ENCODE measurements around the gene MAP4K2. TPM values are rescaled to one million over a fixed set of nuclear protein-coding genes. Genes with fewer than 3 reads are reported as not detected.
A peak's percentile ranks its signal among the peaks of the same experiment; 100 is the strongest.

Gene MAP4K2
- total RNA-seq, 4 donors from 2014 or later = 35.5 to 77.8 (median 37.5) TPM

GRCh38 chr11:64759722-64760719 is 43.0 kb downstream of the MAP4K2 start, which contains the start of gene PYGM:
Gene PYGM, minus strand, starts transcription at chr11:64759974. Its CDS starts 76 bp downstream, at chr11:64759898.
- DNase-seq = peak; percentile 93 to 97
- TF ChIP-seq, protein P1, sequence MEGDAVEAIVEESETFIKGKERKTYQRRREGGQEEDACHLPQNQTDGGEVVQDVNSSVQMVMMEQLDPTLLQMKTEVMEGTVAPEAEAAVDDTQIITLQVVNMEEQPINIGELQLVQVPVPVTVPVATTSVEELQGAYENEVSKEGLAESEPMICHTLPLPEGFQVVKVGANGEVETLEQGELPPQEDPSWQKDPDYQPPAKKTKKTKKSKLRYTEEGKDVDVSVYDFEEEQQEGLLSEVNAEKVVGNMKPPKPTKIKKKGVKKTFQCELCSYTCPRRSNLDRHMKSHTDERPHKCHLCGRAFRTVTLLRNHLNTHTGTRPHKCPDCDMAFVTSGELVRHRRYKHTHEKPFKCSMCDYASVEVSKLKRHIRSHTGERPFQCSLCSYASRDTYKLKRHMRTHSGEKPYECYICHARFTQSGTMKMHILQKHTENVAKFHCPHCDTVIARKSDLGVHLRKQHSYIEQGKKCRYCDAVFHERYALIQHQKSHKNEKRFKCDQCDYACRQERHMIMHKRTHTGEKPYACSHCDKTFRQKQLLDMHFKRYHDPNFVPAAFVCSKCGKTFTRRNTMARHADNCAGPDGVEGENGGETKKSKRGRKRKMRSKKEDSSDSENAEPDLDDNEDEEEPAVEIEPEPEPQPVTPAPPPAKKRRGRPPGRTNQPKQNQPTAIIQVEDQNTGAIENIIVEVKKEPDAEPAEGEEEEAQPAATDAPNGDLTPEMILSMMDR (IDR thresholded peaks at IDR 0.05) = no peak
- peak in 1 of 2 donors; percentile 67 for TF ChIP-seq POLR2A (IDR thresholded peaks at IDR 0.05)
- H3K36me3 ChIP-seq = peaks cover 11 to 23% of the 10 kb centered on the region in 2 donors
- H3K4me3 ChIP-seq (replicated peaks in 1 of 3) = no peak within 1 kb of the TSS
- no peaks in the 10 kb centered on the region for H3K27me3 ChIP-seq
- H3K27ac ChIP-seq = peak within 1 kb of the TSS; percentile 79 to 87 (median 84)
- WGBS, 2 donors = 29 to 30% methylated on average over 19 to 23 of the region's 24 CpGs
- intact Hi-C loops (cut with DNase I) = no loop called here
- no peaks in the 10 kb centered on the region for H3K9me3 ChIP-seq
- H3K4me1 ChIP-seq = peaks cover 47 to 68% of the 10 kb centered on the region in 2 donors

DNA sequence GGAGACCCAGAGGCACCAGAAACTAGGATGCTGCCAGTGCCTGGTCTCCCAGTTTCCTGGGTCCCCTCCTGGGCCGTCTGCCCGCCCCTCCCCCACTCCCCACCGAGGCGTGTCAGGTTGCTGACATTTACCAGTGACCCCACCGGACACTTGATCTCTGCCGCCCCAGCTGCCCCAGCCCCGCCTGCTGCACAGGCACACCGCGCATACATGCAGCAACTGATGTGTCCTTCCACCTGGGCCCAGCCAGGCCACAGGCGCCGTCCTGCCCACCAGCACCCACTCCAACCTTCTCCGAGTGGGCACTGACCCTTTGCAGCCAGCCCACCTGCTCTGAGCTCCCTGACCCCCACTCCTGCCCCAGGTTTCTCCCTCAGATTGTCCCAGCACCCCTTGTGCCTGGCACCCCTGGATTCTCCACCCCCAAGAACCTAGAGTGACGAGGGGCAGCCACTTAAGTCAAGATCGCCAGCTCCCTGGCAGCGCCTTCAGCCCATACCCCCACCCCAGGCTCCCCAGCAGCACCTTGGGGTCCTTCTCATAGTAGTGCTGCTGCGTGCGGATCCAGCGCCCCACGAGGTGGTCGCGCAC is 43.8 kb downstream of the MAP4K2 start:
- DNase-seq = peak; percentile 51 to 53
- Histone ChIP-seq H3K27ac (peak overlapping the region; percentile 79 to 87 (median 84)), H3K9me3 (no peaks in the 10 kb centered on the region), H3K36me3 (peaks cover 3 to 15% of the 10 kb centered on the region in 2 donors), H3K27me3 (no peaks in the 10 kb centered on the region), H3K4me3 (replicated peaks in 1 of 3) (no peak overlapping the region), H3K4me1 (peaks cover 47 to 65% of the 10 kb centered on the region in 2 donors)
- no peak for TF ChIP-seq POLR2A (IDR thresholded peaks at IDR 0.05)
- TF ChIP-seq, protein P1 (IDR thresholded peaks at IDR 0.05) = no peak
- intact Hi-C loops (cut with DNase I) = no loop called here
- WGBS, 2 donors = 43 to 48% methylated on average over 14 to 15 of the region's 21 CpGs

- no peak for DNase-seq
- Histone ChIP-seq H3K36me3 (peaks cover 0 to 8% of the 10 kb centered on the region in 2 donors), H3K27me3 (no peaks in the 10 kb centered on the region), H3K9me3 (no peaks in the 10 kb centered on the region), H3K27ac (peak overlapping the region in 2 of 3 donors; percentile 79 to 87), H3K4me1 (peaks cover 41 to 58% of the 10 kb centered on the region in 2 donors), H3K4me3 (replicated peaks in 1 of 3) (no peak overlapping the region)
- WGBS, 2 donors = 90 to 91% methylated on average over 9 to 15 of the region's 15 CpGs
- TF ChIP-seq, protein P1 (IDR thresholded peaks at IDR 0.05) = no peak
- no peak for TF ChIP-seq POLR2A (IDR thresholded peaks at IDR 0.05)
- intact Hi-C loops (cut with DNase I) = no loop called here
Measured at GRCh38 chr11:64758330-64759079, 44.5 kb downstream of the MAP4K2 start.

DNA sequence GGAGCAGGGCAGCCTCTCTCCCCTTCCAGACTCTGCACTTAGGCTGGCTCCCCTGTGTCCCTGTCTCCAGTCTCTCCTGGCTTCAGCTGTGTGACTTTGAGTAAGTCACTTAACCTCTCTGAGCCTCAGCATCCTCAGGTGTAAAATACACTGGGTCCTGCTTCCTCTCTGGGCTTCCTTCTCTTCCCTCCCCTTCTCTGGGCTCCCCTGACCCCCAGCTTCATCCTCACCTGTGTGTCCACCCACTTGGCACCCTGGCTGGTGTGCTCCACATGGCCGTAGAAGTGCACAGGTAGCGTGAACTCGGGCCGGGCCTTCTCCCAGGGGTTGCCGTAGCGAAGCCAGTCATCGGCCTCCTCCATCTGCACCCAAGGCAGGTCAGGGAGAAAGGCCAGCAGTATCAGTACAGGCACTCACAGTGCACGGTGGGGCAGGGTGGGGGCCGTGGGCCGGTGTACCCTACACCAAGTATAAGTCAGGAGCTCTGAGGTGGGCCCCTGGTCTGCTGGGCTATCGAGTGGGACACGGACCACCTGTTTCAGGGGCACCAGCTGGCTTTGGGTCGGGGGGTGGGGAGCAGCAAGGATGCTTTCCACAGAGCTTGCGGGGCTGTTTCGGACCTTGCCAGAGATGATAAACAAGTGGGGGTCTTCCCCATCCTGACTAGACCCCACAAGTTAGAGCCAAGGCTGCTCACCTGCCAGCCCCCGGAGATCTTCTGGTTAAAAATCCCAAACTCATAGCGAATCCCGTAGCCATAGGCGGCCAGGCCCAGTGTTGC is 45.3 kb downstream of the MAP4K2 start:
- H3K36me3 ChIP-seq = peaks cover 0 to under 1% of the 10 kb centered on the region in 2 donors
- H3K9me3 ChIP-seq = no peaks in the 10 kb centered on the region
- no peak overlapping the region for H3K4me3 ChIP-seq (replicated peaks in 1 of 3)
- peaks cover 33 to 50% of the 10 kb centered on the region in 2 donors for H3K4me1 ChIP-seq
- intact Hi-C loops (cut with DNase I) = no loop called here
- 84 to 95% methylated on average over 13 to 17 of the region's 19 CpGs for WGBS, 2 donors
- DNase-seq = no peak
- no peaks in the 10 kb centered on the region for H3K27me3 ChIP-seq
- H3K27ac ChIP-seq = no peak overlapping the region
- TF ChIP-seq, protein P1 (IDR thresholded peaks at IDR 0.05) = no peak
- TF ChIP-seq POLR2A (IDR thresholded peaks at IDR 0.05) = no peak
